ENCODE measurements around the gene CEP170B.

CEP170B gene

DNA sequence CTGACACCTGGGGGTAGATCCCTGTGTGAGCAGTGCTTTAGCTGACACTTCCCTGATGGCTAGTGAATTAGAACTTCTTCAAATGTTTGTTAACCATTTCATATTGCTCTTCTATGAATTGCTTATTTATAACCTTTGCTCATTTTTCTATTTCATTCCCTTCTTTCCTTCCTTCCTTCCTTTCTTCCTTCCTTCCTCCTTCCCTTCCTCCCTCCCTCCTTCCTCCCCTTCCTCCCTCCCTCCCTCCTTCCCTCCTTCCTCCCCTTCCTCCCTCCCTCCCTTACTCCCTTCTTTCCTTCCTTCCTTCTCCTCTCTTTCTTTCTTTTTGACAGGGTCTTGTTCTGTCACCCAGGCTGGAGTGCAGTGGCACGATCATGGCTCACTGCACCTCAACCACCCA lies 23.3 kb upstream of the CEP170B start:
- Histone ChIP-seq H2BK5ac (ENCODE audit: low read length) (no peak overlapping the region), H4K5ac (ENCODE audit: low read length) (no peak overlapping the region), H2AK5ac (ENCODE audit: low read length) (no peak overlapping the region), H3K9ac (ENCODE audit: low read length) (no peak overlapping the region), H2BK120ac (ENCODE audit: low read depth, low read length) (no peak overlapping the region), H3K4me1 (ENCODE audit: control insufficient read depth, low read depth, low read length) (peaks cover 2% of the 10 kb centered on the region), H2BK15ac (replicated peaks; ENCODE audit: low read depth) (no peak overlapping the region), H3K18ac (ENCODE audit: low read length) (no peak overlapping the region), H3K79me2 (ENCODE audit: control insufficient read depth, insufficient read depth, low read length) (no peaks in the 10 kb centered on the region), H3K4me2 (ENCODE audit: low read length) (no peak overlapping the region), H3K4ac (ENCODE audit: low read depth, low read length) (no peak overlapping the region), H3K56ac (ENCODE audit: low read length) (peak overlapping the region; percentile 25), H3K23ac (ENCODE audit: low read length) (no peak overlapping the region), H3K27ac (ENCODE audit: low read depth, low read length) (no peak overlapping the region), H3K27me3 (ENCODE audit: insufficient read depth, low read length, poor library complexity) (no peaks in the 10 kb centered on the region), H4K8ac (ENCODE audit: low read depth, low read length) (no peak overlapping the region), H3K4me3 (ENCODE audit: low read length) (no peak overlapping the region), H3K36me3 (ENCODE audit: control insufficient read depth, insufficient read depth, low read length) (no peaks in the 10 kb centered on the region), H3K79me1 (ENCODE audit: low read length) (no peaks in the 10 kb centered on the region)
- no peak for DNase-seq
- no CpG with 5 or more reads among the region's 1 CpG for WGBS (ENCODE audit: extremely low coverage, insufficient coverage, low lambda C conversion rate)

- no peak overlapping the region for H3K4me3 ChIP-seq (ENCODE audit: low read length)
- no peak overlapping the region for H2AK5ac ChIP-seq (ENCODE audit: low read length)
- H3K56ac ChIP-seq (ENCODE audit: low read length), result peak overlapping the region; percentile 38
- no peak overlapping the region for H3K23ac ChIP-seq (ENCODE audit: low read length)
- no peak overlapping the region for H4K8ac ChIP-seq (ENCODE audit: low read depth, low read length)
- no CpG with 5 or more reads among the region's 13 CpGs for WGBS (ENCODE audit: extremely low coverage, insufficient coverage, low lambda C conversion rate)
- no peak overlapping the region for H3K27ac ChIP-seq (ENCODE audit: low read depth, low read length)
- peaks cover 2% of the 10 kb centered on the region for H3K4me1 ChIP-seq (ENCODE audit: control insufficient read depth, low read depth, low read length)
- H2BK120ac ChIP-seq (ENCODE audit: low read depth, low read length), result no peak overlapping the region
- no peak overlapping the region for H2BK5ac ChIP-seq (ENCODE audit: low read length)
- no peak overlapping the region for H4K5ac ChIP-seq (ENCODE audit: low read length)
- no peaks in the 10 kb centered on the region for H3K79me2 ChIP-seq (ENCODE audit: control insufficient read depth, insufficient read depth, low read length)
- H3K4ac ChIP-seq (ENCODE audit: low read depth, low read length), result no peak overlapping the region
- H3K4me2 ChIP-seq (ENCODE audit: low read length), result peak overlapping the region; percentile 5
- H3K18ac ChIP-seq (ENCODE audit: low read length), result no peak overlapping the region
- no peaks in the 10 kb centered on the region for H3K27me3 ChIP-seq (ENCODE audit: insufficient read depth, low read length, poor library complexity)
- H3K36me3 ChIP-seq (ENCODE audit: control insufficient read depth, insufficient read depth, low read length), result no peaks in the 10 kb centered on the region
- H3K79me1 ChIP-seq (ENCODE audit: low read length), result no peaks in the 10 kb centered on the region
- DNase-seq, result no peak
- H2BK15ac ChIP-seq (replicated peaks; ENCODE audit: low read depth), result no peak overlapping the region
- peak overlapping the region; percentile 40 for H3K9ac ChIP-seq (ENCODE audit: low read length)
Observed at GRCh38 chr14:104843006-104843405, 22.1 kb upstream of the CEP170B start.

GRCh38 chr14:104843442-104844305 lies 21.4 kb upstream of the CEP170B start:
- WGBS (ENCODE audit: extremely low coverage, insufficient coverage, low lambda C conversion rate), result no CpG with 5 or more reads among the region's 69 CpGs
- no peak overlapping the region for H2BK5ac ChIP-seq (ENCODE audit: low read length)
- no peaks in the 10 kb centered on the region for H3K79me2 ChIP-seq (ENCODE audit: control insufficient read depth, insufficient read depth, low read length)
- peak; percentile 84 for DNase-seq
- H3K4me1 ChIP-seq (ENCODE audit: control insufficient read depth, low read depth, low read length), result peaks cover 2% of the 10 kb centered on the region
- peak overlapping the region; percentile 16 for H4K8ac ChIP-seq (ENCODE audit: low read depth, low read length)
- H4K5ac ChIP-seq (ENCODE audit: low read length), result no peak overlapping the region
- no peaks in the 10 kb centered on the region for H3K27me3 ChIP-seq (ENCODE audit: insufficient read depth, low read length, poor library complexity)
- H3K9ac ChIP-seq (ENCODE audit: low read length), result peak overlapping the region; percentile 40
- H3K18ac ChIP-seq (ENCODE audit: low read length), result peak overlapping the region; percentile 6
- no peaks in the 10 kb centered on the region for H3K79me1 ChIP-seq (ENCODE audit: low read length)
- H2BK120ac ChIP-seq (ENCODE audit: low read depth, low read length), result no peak overlapping the region
- H3K27ac ChIP-seq (ENCODE audit: low read depth, low read length), result no peak overlapping the region
- peak overlapping the region; percentile 5 for H3K4me2 ChIP-seq (ENCODE audit: low read length)
- no peak overlapping the region for H2BK15ac ChIP-seq (replicated peaks; ENCODE audit: low read depth)
- peak overlapping the region; percentile 38 for H3K56ac ChIP-seq (ENCODE audit: low read length)
- no peak overlapping the region for H3K4me3 ChIP-seq (ENCODE audit: low read length)
- H2AK5ac ChIP-seq (ENCODE audit: low read length), result no peak overlapping the region
- H3K4ac ChIP-seq (ENCODE audit: low read depth, low read length), result no peak overlapping the region
- no peaks in the 10 kb centered on the region for H3K36me3 ChIP-seq (ENCODE audit: control insufficient read depth, insufficient read depth, low read length)
- H3K23ac ChIP-seq (ENCODE audit: low read length), result no peak overlapping the region

DNA sequence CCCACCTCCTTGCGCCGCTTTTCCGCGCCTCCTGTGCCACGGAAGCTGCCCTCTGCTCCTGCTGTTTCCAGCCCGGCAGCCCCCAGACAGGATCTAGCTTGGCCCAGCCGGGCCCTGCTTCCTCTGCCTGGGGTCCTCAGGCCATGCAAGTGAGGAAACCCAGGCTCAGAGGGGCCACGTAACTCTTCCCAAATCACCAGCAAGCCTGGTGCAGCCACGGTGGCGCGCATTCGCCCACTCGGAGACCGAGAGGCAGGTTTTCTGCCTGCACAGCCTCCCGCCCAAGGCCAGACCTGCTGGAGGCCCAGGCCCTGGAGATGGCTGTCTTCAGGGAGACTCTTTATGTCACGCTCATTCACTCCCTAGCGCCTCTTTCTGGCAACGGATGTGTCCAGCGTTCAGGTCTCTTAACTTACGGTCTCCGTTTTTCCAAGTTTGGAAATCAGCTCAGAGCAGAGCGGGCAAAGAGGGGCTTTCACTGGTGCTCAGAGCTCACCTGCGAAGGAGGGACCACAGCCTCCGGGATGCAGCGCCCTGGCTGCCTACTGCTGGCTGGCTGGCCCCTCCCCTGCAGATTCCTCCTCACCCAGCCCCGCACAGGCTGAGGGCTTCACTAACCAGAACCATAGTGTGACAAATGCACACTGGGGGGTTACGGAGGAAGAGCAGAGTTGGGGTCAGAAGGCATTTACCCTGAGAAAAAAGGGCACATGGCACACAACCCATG lies 20.6 kb upstream of the CEP170B start:
- Histone ChIP-seq H3K79me2 (ENCODE audit: control insufficient read depth, insufficient read depth, low read length) (no peaks in the 10 kb centered on the region), H3K4ac (ENCODE audit: low read depth, low read length) (peak overlapping the region; percentile 1), H3K23ac (ENCODE audit: low read length) (no peak overlapping the region), H3K79me1 (ENCODE audit: low read length) (no peaks in the 10 kb centered on the region), H4K5ac (ENCODE audit: low read length) (no peak overlapping the region), H3K27ac (ENCODE audit: low read depth, low read length) (no peak overlapping the region), H2AK5ac (ENCODE audit: low read length) (no peak overlapping the region), H3K27me3 (ENCODE audit: insufficient read depth, low read length, poor library complexity) (no peaks in the 10 kb centered on the region), H2BK5ac (ENCODE audit: low read length) (no peak overlapping the region), H3K4me1 (ENCODE audit: control insufficient read depth, low read depth, low read length) (peaks cover 2% of the 10 kb centered on the region), H3K9ac (ENCODE audit: low read length) (peak overlapping the region; percentile 40), H3K56ac (ENCODE audit: low read length) (peak overlapping the region; percentile 38), H3K4me3 (ENCODE audit: low read length) (no peak overlapping the region), H3K18ac (ENCODE audit: low read length) (peak overlapping the region; percentile 5), H4K8ac (ENCODE audit: low read depth, low read length) (no peak overlapping the region), H3K4me2 (ENCODE audit: low read length) (peak overlapping the region; percentile 5), H2BK15ac (replicated peaks; ENCODE audit: low read depth) (no peak overlapping the region), H3K36me3 (ENCODE audit: control insufficient read depth, insufficient read depth, low read length) (no peaks in the 10 kb centered on the region), H2BK120ac (ENCODE audit: low read depth, low read length) (no peak overlapping the region)
- DNase-seq, result peak; percentile 72
- WGBS (ENCODE audit: extremely low coverage, insufficient coverage, low lambda C conversion rate), result no CpG with 5 or more reads among the region's 27 CpGs

DNA sequence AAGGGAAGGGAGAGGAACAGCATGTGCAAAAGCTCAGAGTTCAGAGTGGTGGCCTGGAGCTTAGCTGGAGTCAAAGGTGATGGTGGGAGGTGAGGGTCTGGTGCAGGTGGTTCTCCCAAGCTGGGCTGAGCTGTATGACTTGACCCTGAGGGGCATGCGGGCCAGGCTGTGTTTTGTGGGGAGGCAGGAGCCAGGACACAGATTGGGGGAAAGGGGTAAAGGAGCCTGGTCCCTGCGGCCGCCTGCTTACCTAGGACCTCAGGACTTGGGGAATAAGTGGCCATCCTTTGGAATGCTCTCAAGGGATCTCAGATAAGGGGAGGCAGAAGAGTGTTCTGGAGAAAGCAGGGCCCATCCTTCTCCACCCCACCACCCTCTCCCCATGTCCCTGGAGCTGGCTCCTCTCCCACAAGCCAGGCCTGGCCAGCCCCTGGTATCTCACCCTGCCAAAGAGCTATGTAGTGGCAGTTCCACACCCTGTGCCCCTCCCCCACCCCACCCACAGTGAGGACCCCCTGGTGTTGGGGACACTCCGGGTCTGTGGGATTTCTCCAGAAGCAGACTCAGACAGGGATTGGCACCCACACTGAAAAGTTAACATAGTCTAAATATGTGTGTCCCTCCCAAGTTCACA lies 19.9 kb upstream of the CEP170B start:
- H3K4ac ChIP-seq (ENCODE audit: low read depth, low read length), result no peak overlapping the region
- H3K4me3 ChIP-seq (ENCODE audit: low read length), result no peak overlapping the region
- no peaks in the 10 kb centered on the region for H3K79me1 ChIP-seq (ENCODE audit: low read length)
- no peak overlapping the region for H3K18ac ChIP-seq (ENCODE audit: low read length)
- H2BK15ac ChIP-seq (replicated peaks; ENCODE audit: low read depth), result no peak overlapping the region
- no peak overlapping the region for H3K56ac ChIP-seq (ENCODE audit: low read length)
- WGBS (ENCODE audit: extremely low coverage, insufficient coverage, low lambda C conversion rate), result no CpG with 5 or more reads among the region's 4 CpGs
- H3K79me2 ChIP-seq (ENCODE audit: control insufficient read depth, insufficient read depth, low read length), result no peaks in the 10 kb centered on the region
- no peaks in the 10 kb centered on the region for H3K36me3 ChIP-seq (ENCODE audit: control insufficient read depth, insufficient read depth, low read length)
- H2AK5ac ChIP-seq (ENCODE audit: low read length), result no peak overlapping the region
- no peak overlapping the region for H2BK5ac ChIP-seq (ENCODE audit: low read length)
- no peaks in the 10 kb centered on the region for H3K27me3 ChIP-seq (ENCODE audit: insufficient read depth, low read length, poor library complexity)
- no peak for DNase-seq
- no peak overlapping the region for H4K8ac ChIP-seq (ENCODE audit: low read depth, low read length)
- H3K27ac ChIP-seq (ENCODE audit: low read depth, low read length), result no peak overlapping the region
- H4K5ac ChIP-seq (ENCODE audit: low read length), result no peak overlapping the region
- H2BK120ac ChIP-seq (ENCODE audit: low read depth, low read length), result no peak overlapping the region
- no peak overlapping the region for H3K23ac ChIP-seq (ENCODE audit: low read length)
- H3K4me2 ChIP-seq (ENCODE audit: low read length), result no peak overlapping the region
- no peak overlapping the region for H3K9ac ChIP-seq (ENCODE audit: low read length)
- peaks cover 2% of the 10 kb centered on the region for H3K4me1 ChIP-seq (ENCODE audit: control insufficient read depth, low read depth, low read length)
